Germinal center (tissue), 1 donor: ENCODE measurements around the gene CDC26.
A peak's percentile ranks its signal among the peaks of the same experiment; 100 is the strongest.
"Not testable (repeated sequence)": the region's sequence is repeated elsewhere in the genome, so short reads cannot be mapped to it uniquely, and the experiment has no call there.

Experiments
- DNase-seq: peaks from one replicate; pipeline ENCODE4 v3.0.0; 2012; ENCODE audit warnings: mixed read lengths, low spot score

Gene CDC26

DNA sequence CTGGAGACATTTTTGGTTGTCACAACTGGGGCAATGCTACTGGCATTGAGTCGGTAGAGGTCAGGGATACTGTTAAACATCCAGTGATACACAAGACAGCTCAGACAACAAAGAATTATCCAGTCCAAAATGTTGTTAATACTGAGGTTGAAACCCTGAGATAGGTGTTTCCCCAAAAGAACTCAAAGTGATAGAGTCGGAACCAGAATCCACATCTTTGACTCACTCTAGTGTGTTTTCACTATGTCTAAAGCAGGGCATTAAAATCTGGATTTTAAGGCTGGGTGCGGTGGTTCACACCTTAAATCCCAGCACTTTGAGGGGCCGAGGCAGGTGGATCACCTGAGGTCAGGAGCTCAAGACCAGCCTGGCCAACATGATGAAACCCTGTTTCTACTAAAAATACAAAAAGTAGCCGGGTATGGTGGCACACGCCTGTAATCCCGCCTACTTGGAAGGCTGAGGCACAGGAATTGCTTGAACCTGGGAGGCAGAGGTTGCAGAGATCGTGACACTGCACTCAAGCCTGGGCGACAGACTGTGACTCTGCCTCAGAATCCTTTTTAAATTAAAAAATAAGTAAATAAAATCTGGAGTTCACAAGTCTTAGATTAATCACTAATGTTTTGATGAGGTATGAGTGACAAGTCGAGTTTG is 37.0 kb downstream of the CDC26 start:
- DNase-seq: no peak

DNA sequence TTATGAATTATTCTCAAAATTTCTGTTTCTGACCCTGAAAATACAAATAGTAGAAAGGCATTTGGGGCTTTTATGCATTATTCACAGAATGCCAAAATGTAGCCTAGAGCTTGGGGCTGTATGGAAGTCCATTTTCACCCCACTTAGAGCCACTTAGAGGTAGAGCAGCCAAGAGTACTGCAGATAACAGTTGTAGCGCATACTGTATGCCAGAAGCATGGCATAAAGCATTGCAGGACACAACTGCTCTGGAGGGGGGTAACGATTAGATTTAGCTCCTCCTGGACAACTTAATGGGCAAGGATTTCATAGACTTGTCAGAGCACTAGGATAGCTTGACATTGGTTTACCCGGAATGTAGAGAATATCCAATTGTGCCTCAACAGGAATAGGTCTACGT is 38.3 kb downstream of the CDC26 start:
- DNase-seq: no peak

DNA sequence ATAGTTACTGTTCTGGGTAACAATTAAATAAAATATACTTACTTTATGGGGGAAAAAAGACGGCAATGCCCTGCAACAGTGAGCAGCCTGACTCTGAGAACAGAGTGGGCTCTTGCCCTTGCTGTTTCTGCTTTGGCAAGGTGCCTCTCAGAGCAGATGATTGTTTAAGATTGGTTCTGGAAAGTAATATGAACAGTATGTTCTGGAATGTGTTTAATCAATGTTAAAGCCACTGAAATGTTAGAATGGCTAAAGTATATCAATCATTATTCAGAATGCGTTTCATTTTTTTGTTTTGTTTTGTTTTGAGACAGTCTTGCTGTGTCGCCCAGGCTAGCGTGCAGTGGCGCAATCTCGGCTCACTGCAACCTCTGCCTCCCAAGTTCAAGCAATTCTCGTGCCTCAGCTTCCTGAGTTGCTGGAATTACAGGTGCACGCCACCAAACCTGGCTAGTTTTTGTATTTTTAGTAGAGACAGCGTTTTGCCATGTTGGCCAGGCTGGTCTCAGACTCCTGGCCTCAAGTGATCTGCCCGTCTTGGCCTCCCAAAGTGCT is 39.6 kb downstream of the CDC26 start:
- not testable (repeated sequence) for DNase-seq

GRCh38 chr9:113231701-113232100 is 43.7 kb downstream of the CDC26 start:
- no peak for DNase-seq

DNA sequence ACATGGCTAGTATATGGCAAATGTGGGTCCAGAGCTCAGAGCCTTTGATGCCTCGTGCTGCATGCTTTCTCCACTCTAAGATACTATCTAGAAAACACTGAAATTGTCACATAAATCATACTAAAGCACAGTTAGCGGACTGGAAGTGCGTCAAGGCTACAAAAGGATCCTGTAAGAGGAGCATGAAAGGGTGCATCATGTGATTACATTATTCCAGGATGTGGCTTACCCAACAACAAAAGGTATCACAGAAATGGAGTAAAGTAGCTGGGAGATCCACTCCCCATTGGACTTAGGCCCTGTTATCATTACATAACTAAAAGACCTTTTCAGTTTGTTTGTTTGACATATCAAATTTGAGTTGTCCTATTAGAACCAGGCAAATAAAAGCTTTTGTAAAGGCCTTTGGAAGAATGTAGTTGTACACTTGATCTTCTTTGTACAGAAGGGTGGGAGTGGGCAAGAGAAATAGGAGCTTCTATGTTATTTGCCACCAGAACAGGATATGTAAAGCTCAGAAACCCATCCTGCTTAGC is 47.2 kb downstream of the CDC26 start:
- no peak for DNase-seq

DNA sequence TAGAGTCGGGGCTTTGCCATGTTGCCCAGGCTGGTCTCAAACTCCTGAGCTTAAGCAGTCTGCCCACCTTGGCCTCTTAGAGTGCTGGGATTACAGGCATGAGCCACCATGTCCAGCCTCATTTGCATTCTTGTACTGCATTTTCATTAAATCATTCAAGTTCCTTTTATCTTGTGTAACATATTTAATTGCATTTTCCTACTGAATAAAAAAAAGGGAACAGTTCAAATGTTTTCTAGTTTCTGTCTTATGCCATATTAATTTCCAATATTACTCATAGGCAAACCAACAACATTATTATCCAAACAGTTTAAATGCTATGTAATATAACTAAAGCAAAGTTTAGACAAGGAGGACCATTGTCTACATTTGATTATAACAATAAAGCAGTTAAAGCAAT is 47.9 kb downstream of the CDC26 start:
- no peak for DNase-seq

DNA sequence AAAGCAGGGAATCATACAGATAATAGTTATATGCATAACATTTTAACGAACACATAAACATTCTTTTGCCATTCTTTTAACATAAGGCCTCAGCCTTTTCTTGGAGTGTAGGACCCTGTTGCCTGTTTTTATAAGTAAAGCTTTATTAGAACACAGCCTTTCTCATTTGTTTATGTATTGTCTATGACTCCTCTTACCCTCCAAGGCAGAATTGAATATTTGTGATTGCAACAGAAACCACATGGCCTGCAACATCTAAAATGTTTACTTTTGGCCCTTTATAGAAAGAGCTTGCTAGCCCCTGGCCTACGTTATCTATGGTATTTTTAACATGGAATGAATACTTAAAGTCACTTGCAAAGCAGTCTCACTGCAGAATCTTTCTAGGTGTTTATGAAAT is 51.4 kb downstream of the CDC26 start:
- DNase-seq: no peak

DNA sequence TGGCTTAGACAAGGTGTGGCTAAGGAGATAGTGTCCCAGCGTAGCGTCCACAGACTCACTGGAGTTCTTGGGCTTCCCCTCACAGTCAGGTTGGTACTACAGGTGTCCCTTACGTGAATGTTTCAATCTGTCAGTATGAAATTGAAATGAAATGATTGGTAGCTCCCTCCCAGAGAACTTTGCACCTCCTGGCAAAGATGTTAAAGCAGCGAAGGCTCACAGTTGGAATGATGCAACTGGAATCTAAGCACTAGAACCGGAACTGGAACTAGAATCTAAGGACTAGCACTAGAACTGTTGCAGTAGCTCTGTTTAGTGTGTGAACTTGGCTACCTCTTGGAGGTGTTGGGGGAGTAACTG is 52.9 kb downstream of the CDC26 start:
- DNase-seq: no peak

GRCh38 chr9:113221800-113222481 is 53.4 kb downstream of the CDC26 start:
- DNase-seq: no peak

DNA sequence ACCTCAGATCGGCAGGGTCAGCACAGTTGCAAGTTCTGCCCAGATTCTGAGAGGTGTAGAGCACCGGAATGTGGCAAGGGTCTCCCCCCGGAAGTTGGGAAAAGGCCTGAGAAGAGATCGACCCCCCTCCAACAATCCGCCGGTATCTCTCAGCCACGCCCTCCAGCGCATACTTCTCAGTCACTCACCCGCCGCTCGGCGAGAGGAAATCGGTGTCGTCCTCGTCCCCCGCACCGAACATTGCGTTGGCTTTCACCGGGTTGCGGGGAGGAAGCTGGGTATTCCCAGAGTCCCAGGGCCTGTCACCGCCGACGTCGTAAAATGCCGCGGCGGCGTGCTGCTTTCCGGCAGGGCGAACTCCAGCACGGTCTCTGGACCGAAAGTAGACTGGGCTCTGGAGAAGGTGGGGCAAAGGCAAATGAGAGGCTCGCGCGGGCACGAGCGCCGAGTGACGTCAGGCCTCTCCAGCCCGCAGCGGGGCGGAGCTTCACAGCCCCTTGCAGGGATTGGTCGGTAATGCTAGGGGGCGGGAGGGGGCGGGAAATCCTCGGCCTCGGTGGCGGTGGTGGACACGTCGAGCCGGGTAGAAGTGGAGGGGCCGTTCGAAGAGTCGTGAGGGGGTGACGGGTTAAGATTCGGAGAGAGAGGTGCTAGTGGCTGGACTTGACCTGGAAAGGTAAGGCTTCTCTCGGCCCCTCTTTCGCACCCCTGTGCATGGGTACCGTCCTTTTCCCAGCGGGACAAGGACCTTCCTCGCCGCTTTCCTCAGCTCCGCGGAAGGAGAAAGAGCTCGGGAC is 54.2 kb downstream of the CDC26 start, which contains the start of the genes FKBP15 and SLC31A1:
Gene FKBP15, minus strand, starts transcription at position 275 of the 797 bp plus-strand sequence. Its CDS starts 34 bp downstream, at position 241.
Gene SLC31A1, plus strand, starts transcription at position 542 of the 797 bp plus-strand sequence. CDS start 34,605 bp downstream, outside the sequence.
- peak; percentile 98 for DNase-seq

DNA sequence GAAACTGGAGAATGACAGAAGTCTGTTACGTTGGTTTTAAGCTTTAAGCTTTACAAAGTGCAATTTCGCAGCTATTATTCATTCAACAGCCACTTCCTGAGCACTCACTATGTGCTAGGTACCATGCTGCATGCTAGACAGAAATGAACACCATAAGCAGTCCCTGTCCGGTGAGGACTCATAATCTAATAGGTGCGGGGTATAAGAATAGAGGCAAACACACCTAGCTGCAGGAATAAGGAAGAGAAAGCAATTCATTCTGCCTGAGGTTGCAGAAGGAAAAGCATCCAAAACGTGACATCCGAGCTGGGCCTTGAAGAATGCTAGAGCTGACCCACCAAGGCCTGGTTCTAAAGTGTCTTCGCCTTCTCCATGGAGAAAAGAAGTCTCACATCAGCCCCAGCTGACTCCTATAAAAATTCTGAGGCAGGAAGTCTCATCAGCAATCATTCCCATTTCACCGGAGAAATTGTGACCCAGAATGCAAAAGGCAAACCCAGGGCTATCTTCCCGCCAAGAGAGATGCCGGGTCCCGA is 54.8 kb downstream of the CDC26 start:
- DNase-seq: no peak

DNA sequence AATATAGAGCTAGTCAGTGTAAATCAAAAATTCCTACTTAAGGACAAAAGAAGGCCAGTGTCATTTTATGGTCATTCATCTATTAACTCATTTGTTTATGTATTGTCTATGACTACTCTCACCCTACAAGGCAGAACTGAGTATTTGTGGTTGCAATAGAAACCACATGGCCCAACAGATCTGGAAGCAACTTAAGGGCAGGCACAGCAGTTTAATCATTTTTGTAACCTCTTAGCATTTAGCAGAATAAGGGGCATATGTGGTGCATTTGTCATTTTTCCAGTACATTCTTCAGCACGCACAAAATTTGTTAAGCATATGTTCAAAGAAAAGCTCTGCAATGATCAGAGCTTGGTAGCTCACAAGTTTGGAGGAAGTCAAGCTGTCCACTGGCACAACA is 55.4 kb downstream of the CDC26 start:
- peak; percentile 15 for DNase-seq

GRCh38 chr9:113219186-113219936 is 56.0 kb downstream of the CDC26 start:
- peak; percentile 39 for DNase-seq
